Endothelial cell of umbilical vein (primary cell): ENCODE results near the gene SNRPF.

Experiments
- EZH2 ChIP-seq: IDR thresholded peaks from 2 replicates; pipeline ENCODE4 v1.6.1; 2012; ENCODE audit warnings: borderline replicate concordance, low read depth, mild to moderate bottlenecking, moderate library complexity, low read length, inconsistent platforms; ENCODE audit not compliant: severe bottlenecking
- FOS ChIP-seq: IDR thresholded peaks from 2 replicates; pipeline ENCODE4 v1.6.1; 2011; ENCODE audit warnings: mild to moderate bottlenecking, low read length, moderate library complexity, borderline replicate concordance; ENCODE audit not compliant: insufficient read depth
- JUN ChIP-seq: IDR thresholded peaks from 2 replicates; pipeline ENCODE4 v1.6.1; 2011; ENCODE audit warnings: borderline replicate concordance, low read depth; ENCODE audit not compliant: insufficient read length, insufficient read depth
- MAX ChIP-seq: IDR thresholded peaks from 2 replicates; pipeline ENCODE4 v1.6.1; 2011; ENCODE audit not compliant: insufficient read depth, insufficient read length
- POLR2A ChIP-seq: IDR thresholded peaks from 2 replicates; pipeline ENCODE4 v1.6.1; 2012; ENCODE audit warnings: low read depth, mild to moderate bottlenecking, control low read depth, low read length
- POLR2AphosphoS5 ChIP-seq: IDR thresholded peaks from 2 replicates; pipeline ENCODE4 v1.6.1; 2012; ENCODE audit warnings: low read depth, mild to moderate bottlenecking, control low read depth, low read length, moderate library complexity; ENCODE audit not compliant: insufficient read depth
- TF ChIP-seq, protein P1 (sequence below), 2 donors: IDR thresholded peaks; 1 replicate in 1 of 2; 2 replicates in 1 of 2; pipeline ENCODE4 v1.5.1; 2011; ENCODE audit warnings: low read length in 2 of 2, mild to moderate bottlenecking in 2 of 2, moderate library complexity in 2 of 2, control low read depth in 1 of 2, inconsistent platforms in 1 of 2, low read depth in 1 of 2; ENCODE audit not compliant: insufficient read depth in 1 of 2; ENCODE audit errors: extremely low read depth in 1 of 2

DNA sequence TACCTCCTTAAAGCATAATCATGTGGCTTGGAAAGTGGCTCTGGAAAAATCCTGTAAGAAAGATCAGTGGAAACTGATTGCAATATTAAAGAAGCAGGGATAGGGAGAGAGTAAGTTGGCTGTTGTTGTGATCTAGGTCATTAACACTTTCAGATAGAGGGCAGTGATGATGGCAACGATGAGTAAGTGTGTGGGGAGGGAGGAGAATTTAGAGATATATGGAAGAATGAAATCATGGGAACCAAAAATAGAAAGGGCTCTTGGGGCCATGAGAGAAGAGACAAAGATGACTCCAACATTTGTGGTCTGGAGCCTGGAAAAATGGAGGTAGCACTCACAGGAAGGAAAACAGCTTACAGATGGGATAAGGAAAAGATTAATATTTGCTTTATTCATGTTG, 23.3 kb downstream of the SNRPF start:
- TF ChIP-seq, protein P1, sequence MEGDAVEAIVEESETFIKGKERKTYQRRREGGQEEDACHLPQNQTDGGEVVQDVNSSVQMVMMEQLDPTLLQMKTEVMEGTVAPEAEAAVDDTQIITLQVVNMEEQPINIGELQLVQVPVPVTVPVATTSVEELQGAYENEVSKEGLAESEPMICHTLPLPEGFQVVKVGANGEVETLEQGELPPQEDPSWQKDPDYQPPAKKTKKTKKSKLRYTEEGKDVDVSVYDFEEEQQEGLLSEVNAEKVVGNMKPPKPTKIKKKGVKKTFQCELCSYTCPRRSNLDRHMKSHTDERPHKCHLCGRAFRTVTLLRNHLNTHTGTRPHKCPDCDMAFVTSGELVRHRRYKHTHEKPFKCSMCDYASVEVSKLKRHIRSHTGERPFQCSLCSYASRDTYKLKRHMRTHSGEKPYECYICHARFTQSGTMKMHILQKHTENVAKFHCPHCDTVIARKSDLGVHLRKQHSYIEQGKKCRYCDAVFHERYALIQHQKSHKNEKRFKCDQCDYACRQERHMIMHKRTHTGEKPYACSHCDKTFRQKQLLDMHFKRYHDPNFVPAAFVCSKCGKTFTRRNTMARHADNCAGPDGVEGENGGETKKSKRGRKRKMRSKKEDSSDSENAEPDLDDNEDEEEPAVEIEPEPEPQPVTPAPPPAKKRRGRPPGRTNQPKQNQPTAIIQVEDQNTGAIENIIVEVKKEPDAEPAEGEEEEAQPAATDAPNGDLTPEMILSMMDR (IDR thresholded peaks at IDR 0.05; ENCODE audit: extremely low read depth in 1 of 2, insufficient read depth in 1 of 2, low read depth in 1 of 2, low read length in 2 of 2) = no peak
- TF ChIP-seq JUN (no peak), EZH2 (no peak), POLR2A (no peak), MAX (no peak), FOS (no peak), POLR2AphosphoS5 (no peak)
